ENCODE measurements around the gene MB21D2.

- TF ChIP-seq CREB1 (IDR thresholded peaks at IDR 0.05; ENCODE audit: low read depth) (no peak), EGR1 (IDR thresholded peaks at IDR 0.05) (no peak), TAF1 (IDR thresholded peaks at IDR 0.05; ENCODE audit: low read depth) (no peak), EP300 (IDR thresholded peaks at IDR 0.05; ENCODE audit: borderline replicate concordance) (no peak), RAD21 (IDR thresholded peaks at IDR 0.05; ENCODE audit: low read depth) (no peak), YY1 (IDR thresholded peaks at IDR 0.05; ENCODE audit: low read depth) (no peak), TEAD4 (IDR thresholded peaks at IDR 0.05) (no peak), CEBPB (IDR thresholded peaks at IDR 0.05) (no peak)
- TF ChIP-seq, protein P1, sequence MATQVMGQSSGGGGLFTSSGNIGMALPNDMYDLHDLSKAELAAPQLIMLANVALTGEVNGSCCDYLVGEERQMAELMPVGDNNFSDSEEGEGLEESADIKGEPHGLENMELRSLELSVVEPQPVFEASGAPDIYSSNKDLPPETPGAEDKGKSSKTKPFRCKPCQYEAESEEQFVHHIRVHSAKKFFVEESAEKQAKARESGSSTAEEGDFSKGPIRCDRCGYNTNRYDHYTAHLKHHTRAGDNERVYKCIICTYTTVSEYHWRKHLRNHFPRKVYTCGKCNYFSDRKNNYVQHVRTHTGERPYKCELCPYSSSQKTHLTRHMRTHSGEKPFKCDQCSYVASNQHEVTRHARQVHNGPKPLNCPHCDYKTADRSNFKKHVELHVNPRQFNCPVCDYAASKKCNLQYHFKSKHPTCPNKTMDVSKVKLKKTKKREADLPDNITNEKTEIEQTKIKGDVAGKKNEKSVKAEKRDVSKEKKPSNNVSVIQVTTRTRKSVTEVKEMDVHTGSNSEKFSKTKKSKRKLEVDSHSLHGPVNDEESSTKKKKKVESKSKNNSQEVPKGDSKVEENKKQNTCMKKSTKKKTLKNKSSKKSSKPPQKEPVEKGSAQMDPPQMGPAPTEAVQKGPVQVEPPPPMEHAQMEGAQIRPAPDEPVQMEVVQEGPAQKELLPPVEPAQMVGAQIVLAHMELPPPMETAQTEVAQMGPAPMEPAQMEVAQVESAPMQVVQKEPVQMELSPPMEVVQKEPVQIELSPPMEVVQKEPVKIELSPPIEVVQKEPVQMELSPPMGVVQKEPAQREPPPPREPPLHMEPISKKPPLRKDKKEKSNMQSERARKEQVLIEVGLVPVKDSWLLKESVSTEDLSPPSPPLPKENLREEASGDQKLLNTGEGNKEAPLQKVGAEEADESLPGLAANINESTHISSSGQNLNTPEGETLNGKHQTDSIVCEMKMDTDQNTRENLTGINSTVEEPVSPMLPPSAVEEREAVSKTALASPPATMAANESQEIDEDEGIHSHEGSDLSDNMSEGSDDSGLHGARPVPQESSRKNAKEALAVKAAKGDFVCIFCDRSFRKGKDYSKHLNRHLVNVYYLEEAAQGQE (IDR thresholded peaks at IDR 0.05; ENCODE audit: low read depth): no peak
- TF ChIP-seq, protein P2, sequence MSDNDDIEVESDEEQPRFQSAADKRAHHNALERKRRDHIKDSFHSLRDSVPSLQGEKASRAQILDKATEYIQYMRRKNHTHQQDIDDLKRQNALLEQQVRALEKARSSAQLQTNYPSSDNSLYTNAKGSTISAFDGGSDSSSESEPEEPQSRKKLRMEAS (IDR thresholded peaks at IDR 0.05): no peak
Observed at GRCh38 chr3:192902549-192902948, 15.1 kb downstream of the MB21D2 start.
